Measurements from ENCODE around the gene PKP3.

GRCh38 chr11:394034-394857, at the start of gene PKP3:
- TF ChIP-seq CTCF (IDR thresholded peaks at IDR 0.05): no peak
- peak; percentile 58; the same call in 1 of the 2 replicates for TF ChIP-seq MYC (IDR thresholded peaks at IDR 0.05; ENCODE audit: borderline replicate concordance, low read length)
- TF ChIP-seq KDM1A (IDR thresholded peaks at IDR 0.05; ENCODE audit: low read depth): no peak
- peak; percentile 73 for TF ChIP-seq POLR2A (IDR thresholded peaks at IDR 0.05; ENCODE audit: low read length)
- TF ChIP-seq ZSCAN20 (CRISPR knock-in tag; IDR thresholded peaks at IDR 0.05): no peak
- TF ChIP-seq RAD21 (conservative IDR thresholded peaks at IDR 0.05 in 1 of 2, IDR thresholded peaks at IDR 0.05 in 1 of 2): no peak
- TF ChIP-seq SREBF2 (IDR thresholded peaks at IDR 0.05): no peak
- 0 out of 3 replicates have a peak, but pooled peaks have one; percentile 39 for TF ChIP-seq BCL3 (IDR thresholded peaks at IDR 0.05)
- no peak for TF ChIP-seq EP300 (IDR thresholded peaks at IDR 0.05)
- no peak for TF ChIP-seq RFX5 (IDR thresholded peaks at IDR 0.05)
- no peak for TF ChIP-seq HDAC2 (IDR thresholded peaks at IDR 0.05)
